ENCODE data around the gene ABCD3.

The ABCD3 gene

GRCh38 chr1:94471271-94471670 lies 53.1 kb downstream of the ABCD3 start:
- Histone ChIP-seq H3K4me3 (ENCODE audit: low read depth, low read length) (no peak overlapping the region), H3K27me3 (replicated peaks) (no peaks in the 10 kb centered on the region), H3K27ac (no peak overlapping the region), H3K36me3 (replicated peaks) (no peaks in the 10 kb centered on the region)
- in situ Hi-C loops (cut with HindIII; ENCODE audit: low pct_ligation_motif_present, low sequenced_read_pairs), result no loop called here
- no peak for DNase-seq
- no peak for TF ChIP-seq CTCF (IDR thresholded peaks at IDR 0.05; ENCODE audit: low read depth, low read length, missing control alignments)

GRCh38 chr1:94475232-94475631 lies 57.0 kb downstream of the ABCD3 start:
- DNase-seq, result no peak
- in situ Hi-C loops (cut with HindIII; ENCODE audit: low pct_ligation_motif_present, low sequenced_read_pairs), result no loop called here
- no peaks in the 10 kb centered on the region for H3K27me3 ChIP-seq (replicated peaks)
- H3K27ac ChIP-seq, result no peak overlapping the region
- no peak overlapping the region for H3K4me3 ChIP-seq (ENCODE audit: low read depth, low read length)
- no peaks in the 10 kb centered on the region for H3K36me3 ChIP-seq (replicated peaks)
- TF ChIP-seq CTCF (IDR thresholded peaks at IDR 0.05; ENCODE audit: low read depth, low read length, missing control alignments), result no peak

GRCh38 chr1:94479682-94480081 lies 61.5 kb downstream of the ABCD3 start:
- in situ Hi-C loops (cut with HindIII; ENCODE audit: low pct_ligation_motif_present, low sequenced_read_pairs), result no loop called here
- no peak for TF ChIP-seq CTCF (IDR thresholded peaks at IDR 0.05; ENCODE audit: low read depth, low read length, missing control alignments)
- no peak for DNase-seq
- Histone ChIP-seq H3K36me3 (replicated peaks) (peaks cover 2% of the 10 kb centered on the region), H3K27ac (no peak overlapping the region), H3K4me3 (ENCODE audit: low read depth, low read length) (no peak overlapping the region), H3K27me3 (replicated peaks) (no peaks in the 10 kb centered on the region)

GRCh38 chr1:94481473-94481933 lies 63.3 kb downstream of the ABCD3 start:
- DNase-seq, result peak; percentile 63
- peak; percentile 88 for TF ChIP-seq CTCF (IDR thresholded peaks at IDR 0.05; ENCODE audit: low read depth, low read length, missing control alignments)
- Histone ChIP-seq H3K27me3 (replicated peaks) (no peaks in the 10 kb centered on the region), H3K27ac (no peak overlapping the region), H3K4me3 (ENCODE audit: low read depth, low read length) (no peak overlapping the region), H3K36me3 (replicated peaks) (peaks cover 2% of the 10 kb centered on the region)
- in situ Hi-C loops (cut with HindIII; ENCODE audit: low pct_ligation_motif_present, low sequenced_read_pairs), result no loop called here

- TF ChIP-seq CTCF (IDR thresholded peaks at IDR 0.05; ENCODE audit: low read depth, low read length, missing control alignments), result no peak
- no peaks in the 10 kb centered on the region for H3K27me3 ChIP-seq (replicated peaks)
- in situ Hi-C loops (cut with HindIII; ENCODE audit: low pct_ligation_motif_present, low sequenced_read_pairs), result no loop called here
- no peak overlapping the region for H3K27ac ChIP-seq
- no peak for DNase-seq
- no peak overlapping the region for H3K4me3 ChIP-seq (ENCODE audit: low read depth, low read length)
- H3K36me3 ChIP-seq (replicated peaks), result peaks cover 2% of the 10 kb centered on the region
Measured at GRCh38 chr1:94486990-94487389, 68.8 kb downstream of the ABCD3 start.

GRCh38 chr1:94490556-94490955 lies 72.4 kb downstream of the ABCD3 start:
- no peak overlapping the region for H3K27ac ChIP-seq
- no peak overlapping the region for H3K4me3 ChIP-seq (ENCODE audit: low read depth, low read length)
- TF ChIP-seq CTCF (IDR thresholded peaks at IDR 0.05; ENCODE audit: low read depth, low read length, missing control alignments), result no peak
- no peaks in the 10 kb centered on the region for H3K27me3 ChIP-seq (replicated peaks)
- in situ Hi-C loops (cut with HindIII; ENCODE audit: low pct_ligation_motif_present, low sequenced_read_pairs), result no loop called here
- no peaks in the 10 kb centered on the region for H3K36me3 ChIP-seq (replicated peaks)
- DNase-seq, result no peak

Data from brain microvascular endothelial cell (primary cell).